ENCODE measurements around the gene SPDYE4. TPM values are rescaled to one million over a fixed set of nuclear protein-coding genes. Genes with fewer than 3 reads are reported as not detected.

SPDYE4 gene
- total RNA-seq, 1 experiment from 2014 or later, result not detected

GRCh38 chr17:8726941-8727555, 31.3 kb downstream of the SPDYE4 start:
- no TSS peak for BruUV-seq (replicated peaks)
- intact Hi-C loops (cut with micrococcal nuclease; ENCODE audit: unreplicated experiment) (no loop called here), in situ Hi-C loops (cut with HindIII; ENCODE audit: low pct_unique_long_range_greater_than_20kb, low sequenced_read_pairs) (no loop called here)
- H3K36me3 ChIP-seq (ENCODE audit: control insufficient read depth, insufficient read depth, low read length), result no peaks in the 10 kb centered on the region
- H3K27me3 ChIP-seq (ENCODE audit: control insufficient read depth, insufficient read depth, low read length), result no peaks in the 10 kb centered on the region
- DNase-seq (ENCODE audit: low read depth, low spot score), result no peak
- no peaks in the 10 kb centered on the region for H3K4me1 ChIP-seq (ENCODE audit: control insufficient read depth, insufficient read depth, low read length)
- CTCF ChIA-PET, result no interaction called here
- H3K9me3 ChIP-seq (ENCODE audit: control insufficient read depth, insufficient read depth, low read depth, low read length), result no peaks in the 10 kb centered on the region
- H3K4me3 ChIP-seq (ENCODE audit: low read depth in 2 of 2, low read length in 2 of 2), result no peak overlapping the region
- TF ChIP-seq SIN3A (IDR thresholded peaks at IDR 0.05; ENCODE audit: borderline replicate concordance, insufficient read depth, low read depth, low read length) (no peak), POLR2AphosphoS5 (IDR thresholded peaks at IDR 0.05; ENCODE audit: low read depth, low read length) (no peak), REST (IDR thresholded peaks at IDR 0.05; ENCODE audit: insufficient read depth in 1 of 2, low read depth in 2 of 2, low read length in 1 of 2) (no peak), TCF7L2 (IDR thresholded peaks at IDR 0.05; ENCODE audit: low read depth, low read length) (no peak)
- TF ChIP-seq, protein P1, sequence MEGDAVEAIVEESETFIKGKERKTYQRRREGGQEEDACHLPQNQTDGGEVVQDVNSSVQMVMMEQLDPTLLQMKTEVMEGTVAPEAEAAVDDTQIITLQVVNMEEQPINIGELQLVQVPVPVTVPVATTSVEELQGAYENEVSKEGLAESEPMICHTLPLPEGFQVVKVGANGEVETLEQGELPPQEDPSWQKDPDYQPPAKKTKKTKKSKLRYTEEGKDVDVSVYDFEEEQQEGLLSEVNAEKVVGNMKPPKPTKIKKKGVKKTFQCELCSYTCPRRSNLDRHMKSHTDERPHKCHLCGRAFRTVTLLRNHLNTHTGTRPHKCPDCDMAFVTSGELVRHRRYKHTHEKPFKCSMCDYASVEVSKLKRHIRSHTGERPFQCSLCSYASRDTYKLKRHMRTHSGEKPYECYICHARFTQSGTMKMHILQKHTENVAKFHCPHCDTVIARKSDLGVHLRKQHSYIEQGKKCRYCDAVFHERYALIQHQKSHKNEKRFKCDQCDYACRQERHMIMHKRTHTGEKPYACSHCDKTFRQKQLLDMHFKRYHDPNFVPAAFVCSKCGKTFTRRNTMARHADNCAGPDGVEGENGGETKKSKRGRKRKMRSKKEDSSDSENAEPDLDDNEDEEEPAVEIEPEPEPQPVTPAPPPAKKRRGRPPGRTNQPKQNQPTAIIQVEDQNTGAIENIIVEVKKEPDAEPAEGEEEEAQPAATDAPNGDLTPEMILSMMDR (IDR thresholded peaks at IDR 0.05), result no peak
- no peak for ATAC-seq
- H3K27ac ChIP-seq (ENCODE audit: low read length), result no peak overlapping the region
- POLR2A ChIA-PET, result no interaction called here

GRCh38 chr17:8725881-8726876, 32.2 kb downstream of the SPDYE4 start:
- Histone ChIP-seq H3K27me3 (ENCODE audit: control insufficient read depth, insufficient read depth, low read length) (no peaks in the 10 kb centered on the region), H3K27ac (ENCODE audit: low read length) (no peak overlapping the region), H3K36me3 (ENCODE audit: control insufficient read depth, insufficient read depth, low read length) (no peaks in the 10 kb centered on the region), H3K4me1 (ENCODE audit: control insufficient read depth, insufficient read depth, low read length) (no peaks in the 10 kb centered on the region), H3K4me3 (ENCODE audit: low read depth in 2 of 2, low read length in 2 of 2) (no peak overlapping the region), H3K9me3 (ENCODE audit: control insufficient read depth, insufficient read depth, low read depth, low read length) (no peaks in the 10 kb centered on the region)
- intact Hi-C loops (cut with micrococcal nuclease; ENCODE audit: unreplicated experiment) (no loop called here), in situ Hi-C loops (cut with HindIII; ENCODE audit: low pct_unique_long_range_greater_than_20kb, low sequenced_read_pairs) (no loop called here)
- DNase-seq (ENCODE audit: low read depth, low spot score) (no peak), ATAC-seq (no peak)
- POLR2A ChIA-PET, result no interaction called here
- BruUV-seq (replicated peaks), result no TSS peak
- CTCF ChIA-PET, result no interaction called here
- no peak for TF ChIP-seq POLR2AphosphoS5 (IDR thresholded peaks at IDR 0.05; ENCODE audit: low read depth, low read length)
- no peak for TF ChIP-seq TCF7L2 (IDR thresholded peaks at IDR 0.05; ENCODE audit: low read depth, low read length)
- TF ChIP-seq SIN3A (IDR thresholded peaks at IDR 0.05; ENCODE audit: borderline replicate concordance, insufficient read depth, low read depth, low read length), result no peak
- TF ChIP-seq, protein P1 (IDR thresholded peaks at IDR 0.05), result no peak
- no peak for TF ChIP-seq REST (IDR thresholded peaks at IDR 0.05; ENCODE audit: insufficient read depth in 1 of 2, low read depth in 2 of 2, low read length in 1 of 2)
